ENCODE data around the gene DNAH14. TPM values are rescaled to one million over a fixed set of nuclear protein-coding genes. Genes with fewer than 3 reads are reported as not detected.
"Not testable (repeated sequence)": the region's sequence is repeated elsewhere in the genome, so short reads cannot be mapped to it uniquely, and the experiment has no call there.

Gene DNAH14
- total and polyA plus RNA-seq, 2 of the 13 experiments (the other 11 are each of a cell fraction or from before 2014, with no cell fraction given): 4.5 to 27.5 TPM

- TF ChIP-seq AKNA (CRISPR knock-in tag; IDR thresholded peaks at IDR 0.05; ENCODE audit: borderline replicate concordance): no peak
- TF ChIP-seq SP2 (CRISPR knock-in tag; IDR thresholded peaks at IDR 0.05): no peak
- TF ChIP-seq ZNF749 (CRISPR knock-in tag; IDR thresholded peaks at IDR 0.05; ENCODE audit: borderline replicate concordance): no peak
- TF ChIP-seq ZNF160 (CRISPR knock-in tag; IDR thresholded peaks at IDR 0.05): no peak
Measured at GRCh38 chr1:224884361-224884801, 45.1 kb upstream of the DNAH14 start (continued).

GRCh38 chr1:224885376-224885775 lies 44.1 kb upstream of the DNAH14 start:
- WGBS (ENCODE audit: low lambda C conversion rate): no CpG with 5 or more reads among the region's 2 CpGs
- POLR2A ChIA-PET: not testable (repeated sequence)

More at GRCh38 chr1:224885376-224885775, 44.1 kb upstream of the DNAH14 start:
- ATAC-seq; H4K20me1 ChIP-seq (ENCODE audit: insufficient read depth, low read length); in situ Hi-C loops (cut with HindIII; ENCODE audit: extremely low pct_ligation_motif_present, low pct_unique_long_range_greater_than_20kb); H3K79me2 ChIP-seq (ENCODE audit: insufficient read depth, low read length); BruUV-seq (replicated peaks); FAIRE-seq; H3K27ac ChIP-seq (ENCODE audit: extremely low read length, insufficient read depth, low read length); H3K36me3 ChIP-seq (replicated peaks in 1 of 2; ENCODE audit: control insufficient read depth in 1 of 2, insufficient read depth in 2 of 2, low read length in 2 of 2); H2AFZ ChIP-seq (ENCODE audit: low read length); CTCF ChIA-PET (ENCODE audit: low intra/inter-chr PET ratio, low total read pairs); DNase-seq (ENCODE audit: low spot score); intact Hi-C loops (cut with micrococcal nuclease; ENCODE audit: unreplicated experiment); H3K9ac ChIP-seq (ENCODE audit: insufficient read depth, low read depth, low read length); H3K4me3 ChIP-seq (replicated peaks in 1 of 3; ENCODE audit: insufficient read depth in 1 of 3, low read depth in 2 of 3, low read length in 3 of 3); H3K27me3 ChIP-seq (ENCODE audit: control insufficient read depth in 1 of 2, insufficient read depth in 2 of 2, low read length in 2 of 2); H3K4me2 ChIP-seq (ENCODE audit: low read depth, low read length): not testable (repeated sequence)
- Histone ChIP-seq H3K4me1 (ENCODE audit: insufficient read depth, low read length) (peaks cover 16% of the 10 kb centered on the region), H3K9me3 (ENCODE audit: low read length) (peaks cover 13% of the 10 kb centered on the region)
